Activated CD4-positive, alpha-beta T cell treated with anti-CD3 and anti-CD28 coated beads for 24 hours (primary cell): ENCODE results near the gene ZSCAN9.

Experiments
- DNase-seq, 2 donors: peaks; one replicate each; pipeline ENCODE4 v3.0.0-alpha.2; 2020; ENCODE audit warnings: low read depth in 2 of 2

The ZSCAN9 gene

GRCh38 chr6:28266962-28267694, 42.1 kb downstream of the ZSCAN9 start, which contains the start of gene ZSCAN26:
TSS of gene ZSCAN26 (plus strand) at chr6:28267143. CDS start at chr6:28271920, 4,777 bp downstream.
- DNase-seq: peak; percentile 73 to 79

- DNase-seq: no peak
These were observed 42.6 kb downstream of the ZSCAN9 start for GRCh38 chr6:28267695-28268059.

- DNase-seq: no peak
These were observed 44.4 kb downstream of the ZSCAN9 start for GRCh38 chr6:28269492-28269891.

- DNase-seq: no peak
These were observed 49.8 kb downstream of the ZSCAN9 start for GRCh38 chr6:28274888-28275287.

GRCh38 chr6:28277746-28278145, 52.7 kb downstream of the ZSCAN9 start:
- DNase-seq: no peak

GRCh38 chr6:28280595-28281287, 55.7 kb downstream of the ZSCAN9 start:
- no peak for DNase-seq

GRCh38 chr6:28281288-28282064, 56.4 kb downstream of the ZSCAN9 start, which contains the start of gene PGBD1:
TSS of gene PGBD1 (plus strand) at chr6:28281572. CDS start at chr6:28283814, 2,242 bp downstream.
- peak in 1 of 2 donors; percentile 50 for DNase-seq

GRCh38 chr6:28282926-28283325, 57.9 kb downstream of the ZSCAN9 start:
- DNase-seq: no peak
